GM18505 (cell line): ENCODE results near the gene PIK3AP1.
"Not testable (repeated sequence)": the region's sequence is repeated elsewhere in the genome, so short reads cannot be mapped to it uniquely, and the experiment has no call there.

Source experiments
- ATAC-seq: cut with Tn5 transposase; IDR thresholded peaks from one replicate; pipeline ENCODE4 v1.9.1; 2021; ENCODE audit not compliant: unreplicated experiment
- POLR2A ChIP-seq: IDR thresholded peaks from 4 replicates; pipeline ENCODE4 v1.6.1; 2011; ENCODE audit warnings: borderline replicate concordance; ENCODE audit not compliant: insufficient read depth, insufficient read length; ENCODE audit errors: extremely low read depth

Gene PIK3AP1

GRCh38 chr10:96584035-96584434 lies 136.3 kb downstream of the PIK3AP1 start:
- TF ChIP-seq POLR2A: no peak
- no peak for ATAC-seq

- no peak for TF ChIP-seq POLR2A
- no peak for ATAC-seq
Observed at GRCh38 chr10:96579133-96579532, 141.2 kb downstream of the PIK3AP1 start.

- no peak for ATAC-seq
- no peak for TF ChIP-seq POLR2A
Observed at GRCh38 chr10:96578633-96579032, 141.7 kb downstream of the PIK3AP1 start.

- TF ChIP-seq POLR2A: no peak
- no peak for ATAC-seq
Observed at GRCh38 chr10:96578022-96578421, 142.3 kb downstream of the PIK3AP1 start.

GRCh38 chr10:96577069-96577468 lies 143.2 kb downstream of the PIK3AP1 start:
- TF ChIP-seq POLR2A: no peak
- ATAC-seq: no peak

- no peak for ATAC-seq
- no peak for TF ChIP-seq POLR2A
Observed at GRCh38 chr10:96576277-96576980, 143.9 kb downstream of the PIK3AP1 start.

GRCh38 chr10:96574564-96574963 lies 145.8 kb downstream of the PIK3AP1 start:
- ATAC-seq: not testable (repeated sequence)

GRCh38 chr10:96573036-96573435 lies 147.3 kb downstream of the PIK3AP1 start:
- ATAC-seq: no peak
- TF ChIP-seq POLR2A: no peak

- no peak for TF ChIP-seq POLR2A
- no peak for ATAC-seq
Observed at GRCh38 chr10:96570983-96571964, 149.0 kb downstream of the PIK3AP1 start.

GRCh38 chr10:96570511-96570910 lies 149.8 kb downstream of the PIK3AP1 start:
- TF ChIP-seq POLR2A: no peak
- ATAC-seq: no peak

- no peak for TF ChIP-seq POLR2A
- ATAC-seq: no peak
Observed at GRCh38 chr10:96568402-96568801, 151.9 kb downstream of the PIK3AP1 start.

- no peak for TF ChIP-seq POLR2A
- ATAC-seq: no peak
Observed at GRCh38 chr10:96565774-96566173, 154.5 kb downstream of the PIK3AP1 start.

- no peak for ATAC-seq
- TF ChIP-seq POLR2A: no peak
Observed at GRCh38 chr10:96560966-96561887, 159.1 kb downstream of the PIK3AP1 start.
